K562 (cell line): ENCODE measurements around the gene FAM222A. TPM values are rescaled to one million over a fixed set of nuclear protein-coding genes. Genes with fewer than 3 reads are reported as not detected.

ENCODE experiments used
- BCL6 ChIP-seq: fragments of 250-450 bp; sonication (Bioruptor Pico); IDR thresholded peaks from 2 replicates; pipeline ENCODE4 v1.4.0; 2020
- CREM ChIP-seq: IDR thresholded peaks from 2 replicates; pipeline ENCODE4 v1.6.1; 2014; ENCODE audit warnings: antibody characterized with exemption, low read depth
- CXXC5 ChIP-seq: fragments of 250-450 bp; sonication (Bioruptor Pico); IDR thresholded peaks from 2 replicates; pipeline ENCODE4 v1.8.0; 2022; ENCODE audit warnings: inconsistent platforms, mild to moderate bottlenecking, moderate library complexity
- DPF2 ChIP-seq: fragments of 450-650 bp; IDR thresholded peaks from 2 replicates; pipeline ENCODE4 v1.6.1; 2016
- ESRRB ChIP-seq: fragments of 250-450 bp; sonication (Bioruptor Pico); IDR thresholded peaks from 2 replicates; pipeline ENCODE4 v1.5.0; 2020; ENCODE audit warnings: mild to moderate bottlenecking, moderate library complexity, borderline replicate concordance
- FOXJ3 ChIP-seq: sonication (generic); formaldehyde crosslinking; IDR thresholded peaks from 2 replicates; pipeline ENCODE4 v1.4.0; 2020; ENCODE audit warnings: mild to moderate bottlenecking, missing genetic modification reagents
- GATA2 ChIP-seq: sonication (generic); formaldehyde crosslinking; IDR thresholded peaks from 2 replicates; pipeline ENCODE4 v1.4.0; 2020; ENCODE audit warnings: mild to moderate bottlenecking, missing genetic modification reagents
- JUNB ChIP-seq: fragments of 450-650 bp; formaldehyde crosslinking; conservative IDR thresholded peaks from 2 replicates; pipeline ENCODE4 v1.4.0; 2020; ENCODE audit warnings: mild to moderate bottlenecking
- KDM1A ChIP-seq, 2 experiments: fragments of 450-650 bp; IDR thresholded peaks; 2 replicates each; pipeline ENCODE4 v1.6.1; 2016; ENCODE audit warnings: mild to moderate bottlenecking in 2 of 2
- MCM5 ChIP-seq: fragments of 450-650 bp; IDR thresholded peaks from 2 replicates; pipeline ENCODE4 v1.6.1; 2016; ENCODE audit warnings: low read depth
- MYNN ChIP-seq, 2 experiments: sonication (generic); formaldehyde crosslinking in 1 of 2; IDR thresholded peaks; 2 replicates each; pipeline versions ENCODE4 v1.5.0 to v1.6.1; 2016 to 2020; ENCODE audit warnings: antibody characterized with exemption in 1 of 2, missing genetic modification reagents in 1 of 2
- NCOA6 ChIP-seq: fragments of 450-650 bp; IDR thresholded peaks from 2 replicates; pipeline ENCODE4 v1.6.1; 2017; ENCODE audit warnings: mild to moderate bottlenecking
- NEUROD1 ChIP-seq: fragments of 150-350 bp; IDR thresholded peaks from 2 replicates; pipeline ENCODE4 v1.6.1; 2014; ENCODE audit warnings: borderline replicate concordance, low read length, low read depth; ENCODE audit not compliant: partially characterized antibody
- NR0B1 ChIP-seq: fragments of 450-650 bp; IDR thresholded peaks from one replicate; pipeline ENCODE4 v1.6.1; 2018; ENCODE audit warnings: mild to moderate bottlenecking, moderate library complexity; ENCODE audit not compliant: partially characterized antibody
- PML ChIP-seq: IDR thresholded peaks from 2 replicates; pipeline ENCODE4 v1.6.1; 2012; ENCODE audit warnings: low read length, inconsistent platforms
- POLR2AphosphoS5 ChIP-seq: IDR thresholded peaks from 2 replicates; pipeline ENCODE4 v1.6.1; 2011; ENCODE audit warnings: mild to moderate bottlenecking, low read depth, low read length, moderate library complexity; ENCODE audit not compliant: control insufficient read depth, insufficient read depth
- PTTG1 ChIP-seq: fragments of 450-650 bp; IDR thresholded peaks from 2 replicates; pipeline ENCODE4 v1.6.1; 2016; ENCODE audit warnings: low read depth, mild to moderate bottlenecking, missing genetic modification characterization, missing compliant biosample characterization
- RUNX1 ChIP-seq: sonication (generic); IDR thresholded peaks from 2 replicates; pipeline ENCODE4 v1.6.1; 2016; ENCODE audit warnings: antibody characterized with exemption, low read depth
- TCF3 ChIP-seq: sonication (generic); formaldehyde crosslinking; IDR thresholded peaks from 2 replicates; pipeline ENCODE4 v1.4.0; 2020; ENCODE audit warnings: mild to moderate bottlenecking, missing genetic modification reagents
- ZKSCAN1 ChIP-seq: fragments of 150-350 bp; IDR thresholded peaks from 2 replicates; pipeline ENCODE4 v1.6.1; 2016; ENCODE audit warnings: low read depth, low read length
- ZNF232 ChIP-seq: sonication (generic); formaldehyde crosslinking; IDR thresholded peaks from 2 replicates; pipeline ENCODE4 v1.8.0; 2022; ENCODE audit warnings: mild to moderate bottlenecking, missing genetic modification reagents
- ZNF699 ChIP-seq: fragments of 250-450 bp; sonication (Bioruptor Pico); IDR thresholded peaks from 2 replicates; pipeline ENCODE4 v1.8.0; 2021; ENCODE audit warnings: mild to moderate bottlenecking, moderate library complexity; ENCODE audit not compliant: insufficient replicate concordance
- polyA plus RNA-seq, 8 experiments: library from polyadenylated mRNA; depleted of rRNA in 4 of 8; stranded (reverse) in 5 of 8; unstranded in 3 of 8; fragments of >200 nt; fragmentation: Nextera tagmentation in 2 of 8; fragmentation: Illumina TruSeq in 1 of 8; extraction: Ambion mirVana in 2 of 8; extraction: Trizol in 1 of 8; gene quantifications; 2 replicates each; pipeline versions ENCODE4 v1.2.1 to v1.2.3, GENCODE V29; 2011 to 2014; ENCODE audit warnings: inconsistent platforms in 1 of 8, missing spikeins in 1 of 8
- total RNA-seq, 7 experiments: library from RNA; depleted of rRNA in 6 of 7; stranded (reverse); fragments of >200 nt in 6 of 7; fragmentation: Illumina TruSeq in 2 of 7; extraction: Trizol in 2 of 7; gene quantifications; 2 replicates each; pipeline versions ENCODE4 v1.2.1 to v1.2.3, GENCODE V29; 2011 to 2021; ENCODE audit warnings: low replicate concordance in 1 of 7
- TF ChIP-seq, protein P1 (sequence below): fragments of 450-650 bp; conservative IDR thresholded peaks from 2 replicates; pipeline ENCODE4 v1.6.1; 2016; ENCODE audit warnings: missing genetic modification characterization, low read depth, mild to moderate bottlenecking, missing compliant biosample characterization, moderate library complexity
- TF ChIP-seq, protein P2 (sequence below): sonication (generic); formaldehyde crosslinking; IDR thresholded peaks from 2 replicates; pipeline ENCODE4 v1.8.0; 2022; ENCODE audit warnings: mild to moderate bottlenecking, low read depth, missing genetic modification reagents
- TF ChIP-seq, protein P3 (sequence below): fragments of 450-650 bp; IDR thresholded peaks from 2 replicates; pipeline ENCODE4 v1.6.1; 2016; ENCODE audit warnings: mild to moderate bottlenecking

Gene FAM222A
- total and polyA plus RNA-seq, 9 of the 15 experiments (the other 6 are each of a cell fraction or from before 2014, with no cell fraction given) = 0.03 to 0.36 (median 0.12) TPM; not detected in 1

- TF ChIP-seq, protein P1, sequence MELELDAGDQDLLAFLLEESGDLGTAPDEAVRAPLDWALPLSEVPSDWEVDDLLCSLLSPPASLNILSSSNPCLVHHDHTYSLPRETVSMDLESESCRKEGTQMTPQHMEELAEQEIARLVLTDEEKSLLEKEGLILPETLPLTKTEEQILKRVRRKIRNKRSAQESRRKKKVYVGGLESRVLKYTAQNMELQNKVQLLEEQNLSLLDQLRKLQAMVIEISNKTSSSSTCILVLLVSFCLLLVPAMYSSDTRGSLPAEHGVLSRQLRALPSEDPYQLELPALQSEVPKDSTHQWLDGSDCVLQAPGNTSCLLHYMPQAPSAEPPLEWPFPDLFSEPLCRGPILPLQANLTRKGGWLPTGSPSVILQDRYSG (tag) = no peak
- TF ChIP-seq JUNB (CRISPR knock-in tag) (no peak), PML (no peak; the same call in 1 of the 2 replicates), NEUROD1 (no peak), ZNF699 (CRISPR knock-in tag) (no peak), MYNN (IDR thresholded peaks at IDR 0.05) (0 out of 2 replicates have a peak, but pooled peaks have one; percentile 45), MYNN (CRISPR knock-in tag; IDR thresholded peaks at IDR 0.05) (no peak), NR0B1 (no peak), PTTG1 (tag) (no peak), CREM (0 out of 2 replicates have a peak, but pooled peaks have one; percentile 12), MCM5 (no peak), CXXC5 (CRISPR knock-in tag) (peak; percentile 34; the same call in 1 of the 2 replicates), RUNX1 (no peak), GATA2 (CRISPR knock-in tag) (peak; percentile 63), ESRRB (CRISPR knock-in tag) (no peak), TCF3 (peak; percentile 89), DPF2 (peak; percentile 58), KDM1A (IDR thresholded peaks at IDR 0.05) (0 out of 4 replicates have a peak, but pooled peaks have one; percentile 24 to 35), BCL6 (CRISPR knock-in tag) (no peak), NCOA6 (no peak), POLR2AphosphoS5 (peak; percentile 83), ZKSCAN1 (no peak), ZNF232 (CRISPR knock-in tag) (no peak), FOXJ3 (no peak)
- TF ChIP-seq, protein P2, sequence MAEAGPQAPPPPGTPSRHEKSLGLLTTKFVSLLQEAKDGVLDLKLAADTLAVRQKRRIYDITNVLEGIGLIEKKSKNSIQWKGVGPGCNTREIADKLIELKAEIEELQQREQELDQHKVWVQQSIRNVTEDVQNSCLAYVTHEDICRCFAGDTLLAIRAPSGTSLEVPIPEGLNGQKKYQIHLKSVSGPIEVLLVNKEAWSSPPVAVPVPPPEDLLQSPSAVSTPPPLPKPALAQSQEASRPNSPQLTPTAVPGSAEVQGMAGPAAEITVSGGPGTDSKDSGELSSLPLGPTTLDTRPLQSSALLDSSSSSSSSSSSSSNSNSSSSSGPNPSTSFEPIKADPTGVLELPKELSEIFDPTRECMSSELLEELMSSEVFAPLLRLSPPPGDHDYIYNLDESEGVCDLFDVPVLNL (CRISPR knock-in tag) = no peak
- TF ChIP-seq, protein P3, sequence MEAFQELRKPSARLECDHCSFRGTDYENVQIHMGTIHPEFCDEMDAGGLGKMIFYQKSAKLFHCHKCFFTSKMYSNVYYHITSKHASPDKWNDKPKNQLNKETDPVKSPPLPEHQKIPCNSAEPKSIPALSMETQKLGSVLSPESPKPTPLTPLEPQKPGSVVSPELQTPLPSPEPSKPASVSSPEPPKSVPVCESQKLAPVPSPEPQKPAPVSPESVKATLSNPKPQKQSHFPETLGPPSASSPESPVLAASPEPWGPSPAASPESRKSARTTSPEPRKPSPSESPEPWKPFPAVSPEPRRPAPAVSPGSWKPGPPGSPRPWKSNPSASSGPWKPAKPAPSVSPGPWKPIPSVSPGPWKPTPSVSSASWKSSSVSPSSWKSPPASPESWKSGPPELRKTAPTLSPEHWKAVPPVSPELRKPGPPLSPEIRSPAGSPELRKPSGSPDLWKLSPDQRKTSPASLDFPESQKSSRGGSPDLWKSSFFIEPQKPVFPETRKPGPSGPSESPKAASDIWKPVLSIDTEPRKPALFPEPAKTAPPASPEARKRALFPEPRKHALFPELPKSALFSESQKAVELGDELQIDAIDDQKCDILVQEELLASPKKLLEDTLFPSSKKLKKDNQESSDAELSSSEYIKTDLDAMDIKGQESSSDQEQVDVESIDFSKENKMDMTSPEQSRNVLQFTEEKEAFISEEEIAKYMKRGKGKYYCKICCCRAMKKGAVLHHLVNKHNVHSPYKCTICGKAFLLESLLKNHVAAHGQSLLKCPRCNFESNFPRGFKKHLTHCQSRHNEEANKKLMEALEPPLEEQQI = no peak
Measured at GRCh38 chr12:109697877-109698468, 15.7 kb upstream of the FAM222A start (continued).
